Tibial artery (tissue), 4 donors: Measurements from ENCODE around the gene PRDM2.

Experiments used
- DNase-seq, 2 donors: peaks; one replicate each; pipeline ENCODE4 v3.0.0-alpha.2; 2019
- H3K27ac ChIP-seq, 2 donors: fragments of 200-600 bp; sonication (generic) in 1 of 2; 1 replicate in 1 of 2; 2 replicates in 1 of 2; pipeline ENCODE4 v1.5.1; 2018 to 2019; ENCODE audit warnings: mild to moderate bottlenecking in 1 of 2
- H3K27me3 ChIP-seq, 2 donors: fragments of 200-600 bp; sonication (generic) in 1 of 2; one replicate each; pipeline versions ENCODE4 v1.5.1 to v1.6.0; 2016 to 2019
- H3K36me3 ChIP-seq, 3 donors: fragments of 200-600 bp; sonication (generic) in 2 of 3; one replicate each; pipeline ENCODE4 v1.5.1; 2016 to 2019; ENCODE audit warnings: mild to moderate bottlenecking in 2 of 3
- H3K4me1 ChIP-seq, 4 donors: fragments of 200-600 bp; sonication (generic) in 2 of 4; 1 replicate in 3 of 4; 2 replicates in 1 of 4; pipeline ENCODE4 v1.5.1; 2016 to 2019
- H3K4me3 ChIP-seq, 2 donors: fragments of 200-600 bp; sonication (generic) in 1 of 2; 1 replicate in 1 of 2; 2 replicates in 1 of 2; pipeline ENCODE4 v1.5.1; 2018 to 2019; ENCODE audit warnings: mild to moderate bottlenecking in 2 of 2
- H3K9me3 ChIP-seq, 3 donors: fragments of 200-600 bp; sonication (generic) in 1 of 3; one replicate each; pipeline ENCODE4 v1.5.1; 2016 to 2019
- intact Hi-C: fragments of 100-400 bp; cut with DNase I; formaldehyde crosslinking; loops from one replicate; pipeline ENCODE4 v1.15.0; 2023; ENCODE audit warnings: low total_unique reads
- TF ChIP-seq, protein P1 (sequence below), 2 experiments: fragments of 200-600 bp in 1 of 2; fragments of 450-650 bp in 1 of 2; IDR thresholded peaks; one replicate each; pipeline ENCODE4 v1.5.1; 2017 to 2019; ENCODE audit warnings: antibody characterized with exemption in 2 of 2, mild to moderate bottlenecking in 1 of 2, moderate library complexity in 1 of 2

Gene PRDM2

DNA sequence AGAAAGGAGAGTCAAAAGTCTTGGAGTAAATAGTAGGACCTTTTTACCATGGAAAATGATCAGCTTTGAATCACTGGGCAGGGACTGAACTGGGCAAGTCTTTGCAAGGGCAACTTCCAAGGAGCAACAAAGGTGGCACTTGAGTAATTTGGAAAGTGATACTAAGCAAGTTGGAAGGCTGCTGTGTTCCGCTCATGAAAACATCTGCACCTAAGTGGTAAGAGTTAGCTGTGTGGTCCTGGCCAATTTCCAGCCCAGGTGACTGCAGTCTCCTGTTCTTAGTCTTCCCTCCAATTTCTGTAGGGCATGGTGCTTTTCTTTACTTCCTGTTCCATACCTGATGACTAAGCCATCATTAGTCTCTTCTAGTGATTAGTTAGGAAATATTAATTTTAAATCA, 35.5 kb upstream of the PRDM2 start:
- TF ChIP-seq, protein P1, sequence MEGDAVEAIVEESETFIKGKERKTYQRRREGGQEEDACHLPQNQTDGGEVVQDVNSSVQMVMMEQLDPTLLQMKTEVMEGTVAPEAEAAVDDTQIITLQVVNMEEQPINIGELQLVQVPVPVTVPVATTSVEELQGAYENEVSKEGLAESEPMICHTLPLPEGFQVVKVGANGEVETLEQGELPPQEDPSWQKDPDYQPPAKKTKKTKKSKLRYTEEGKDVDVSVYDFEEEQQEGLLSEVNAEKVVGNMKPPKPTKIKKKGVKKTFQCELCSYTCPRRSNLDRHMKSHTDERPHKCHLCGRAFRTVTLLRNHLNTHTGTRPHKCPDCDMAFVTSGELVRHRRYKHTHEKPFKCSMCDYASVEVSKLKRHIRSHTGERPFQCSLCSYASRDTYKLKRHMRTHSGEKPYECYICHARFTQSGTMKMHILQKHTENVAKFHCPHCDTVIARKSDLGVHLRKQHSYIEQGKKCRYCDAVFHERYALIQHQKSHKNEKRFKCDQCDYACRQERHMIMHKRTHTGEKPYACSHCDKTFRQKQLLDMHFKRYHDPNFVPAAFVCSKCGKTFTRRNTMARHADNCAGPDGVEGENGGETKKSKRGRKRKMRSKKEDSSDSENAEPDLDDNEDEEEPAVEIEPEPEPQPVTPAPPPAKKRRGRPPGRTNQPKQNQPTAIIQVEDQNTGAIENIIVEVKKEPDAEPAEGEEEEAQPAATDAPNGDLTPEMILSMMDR (IDR thresholded peaks at IDR 0.05) = no peak
- intact Hi-C loops = no loop called here
- H3K4me3 ChIP-seq = no peak overlapping the region
- no peaks in the 10 kb centered on the region for H3K9me3 ChIP-seq
- peaks cover 0 to 17% of the 10 kb centered on the region in 2 donors for H3K27me3 ChIP-seq
- no peaks in the 10 kb centered on the region for H3K4me1 ChIP-seq
- no peaks in the 10 kb centered on the region for H3K36me3 ChIP-seq
- DNase-seq = no peak
- no peak overlapping the region for H3K27ac ChIP-seq

DNA sequence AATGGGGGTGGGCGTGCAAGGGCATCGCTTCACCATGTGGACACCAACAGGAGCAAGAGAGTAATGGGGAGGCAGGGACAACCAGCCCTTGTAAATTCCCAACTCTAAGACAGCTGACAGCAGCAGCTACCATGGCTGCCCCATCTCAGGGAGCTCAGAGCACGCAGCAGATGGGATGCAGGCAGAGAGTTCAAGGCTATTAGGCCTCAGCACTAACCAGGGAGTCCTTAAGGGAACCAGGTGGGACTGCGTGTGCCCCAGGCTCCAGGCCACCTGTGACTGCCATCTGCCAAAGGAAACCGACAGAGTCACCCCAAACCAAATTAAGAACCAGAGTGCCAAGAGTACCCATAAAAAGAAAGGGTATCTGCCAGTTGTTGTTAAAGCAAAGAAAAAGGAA, 33.7 kb upstream of the PRDM2 start:
- Histone ChIP-seq H3K27me3 (peaks cover 0 to 17% of the 10 kb centered on the region in 2 donors), H3K27ac (no peak overlapping the region), H3K36me3 (no peaks in the 10 kb centered on the region), H3K4me3 (no peak overlapping the region), H3K9me3 (no peaks in the 10 kb centered on the region), H3K4me1 (no peaks in the 10 kb centered on the region)
- no peak for DNase-seq
- TF ChIP-seq, protein P1 (IDR thresholded peaks at IDR 0.05) = no peak
- intact Hi-C loops = loop anchor here (5.0 kb wide), 2 partner anchors 146 to 296 kb away; no protein-coding TSS in a partner anchor

DNA sequence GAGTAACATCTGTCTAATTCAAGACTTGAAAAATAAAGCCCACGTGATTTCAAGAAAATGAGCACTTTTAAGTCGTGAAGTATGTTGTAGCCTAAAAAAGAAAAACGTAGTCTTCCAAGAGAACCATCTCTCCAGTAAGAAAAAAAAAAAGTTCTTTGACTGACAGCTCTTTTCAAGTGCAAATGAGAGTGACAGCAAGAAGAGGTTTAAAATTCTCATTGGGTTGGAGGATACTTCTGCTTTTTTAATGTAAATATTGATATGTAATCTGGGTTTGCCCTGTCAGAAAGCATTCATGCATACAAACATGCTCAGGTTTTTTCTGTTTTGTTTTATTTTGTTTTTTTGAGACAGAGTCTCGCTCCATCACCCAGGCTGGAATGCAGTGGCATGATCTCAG, 32.3 kb upstream of the PRDM2 start:
- Histone ChIP-seq H3K4me3 (no peak overlapping the region), H3K27me3 (peaks cover 0 to 17% of the 10 kb centered on the region in 2 donors), H3K4me1 (no peaks in the 10 kb centered on the region), H3K36me3 (no peaks in the 10 kb centered on the region), H3K27ac (no peak overlapping the region), H3K9me3 (no peaks in the 10 kb centered on the region)
- intact Hi-C loops = loop anchor here (5.0 kb wide), 2 partner anchors 145 to 295 kb away; no protein-coding TSS in a partner anchor
- TF ChIP-seq, protein P1 (IDR thresholded peaks at IDR 0.05) = no peak
- DNase-seq = no peak

DNA sequence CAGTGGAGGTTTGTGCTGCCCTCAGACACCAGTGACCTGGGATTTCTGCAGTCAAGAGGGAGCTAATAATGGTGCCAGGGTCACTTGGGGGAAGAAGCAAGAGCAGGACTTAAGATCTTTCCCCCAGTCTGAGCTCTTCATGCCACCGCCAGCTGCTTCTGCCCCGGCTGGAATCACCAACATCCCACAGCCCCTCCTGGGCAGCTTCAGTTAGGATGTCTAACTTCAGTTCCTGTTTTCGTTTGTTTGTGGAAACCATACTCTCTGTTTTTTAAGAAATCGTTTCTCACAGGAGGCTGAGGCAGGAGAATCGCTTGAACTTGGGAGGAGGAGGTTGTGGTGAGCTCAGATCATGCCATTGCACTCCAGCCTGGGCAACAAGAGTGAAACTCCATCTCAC, 25.6 kb upstream of the PRDM2 start:
- intact Hi-C loops = no loop called here
- H3K27me3 ChIP-seq = peaks cover 0 to 9% of the 10 kb centered on the region in 2 donors
- H3K27ac ChIP-seq = no peak overlapping the region
- no peaks in the 10 kb centered on the region for H3K9me3 ChIP-seq
- no peaks in the 10 kb centered on the region for H3K36me3 ChIP-seq
- H3K4me3 ChIP-seq = no peak overlapping the region
- TF ChIP-seq, protein P1 (IDR thresholded peaks at IDR 0.05) = no peak
- no peak for DNase-seq
- H3K4me1 ChIP-seq = no peaks in the 10 kb centered on the region

DNA sequence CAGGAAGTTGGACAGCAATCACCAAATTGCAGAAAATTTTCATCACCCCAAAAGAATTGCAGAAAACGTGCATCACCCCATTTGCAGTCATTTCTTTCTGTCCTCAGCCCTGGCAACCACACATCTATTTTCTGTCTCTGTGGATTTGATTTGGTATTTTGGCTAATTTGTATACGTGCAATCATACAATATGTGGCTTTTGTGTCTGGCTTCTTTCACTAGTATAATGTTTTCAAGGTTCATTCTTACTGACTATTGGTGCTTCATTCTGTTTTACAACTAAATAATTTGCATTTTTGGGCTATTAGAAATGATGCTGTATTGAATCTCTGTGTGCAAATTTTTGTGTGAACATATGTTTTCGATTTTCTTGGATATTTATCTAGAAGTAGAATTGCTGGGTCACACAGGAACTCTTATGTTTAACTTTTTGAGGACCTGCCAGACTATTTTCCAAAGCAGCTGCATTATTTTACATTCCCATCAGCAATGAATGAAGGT, 24.8 kb upstream of the PRDM2 start:
- intact Hi-C loops = no loop called here
- TF ChIP-seq, protein P1 (IDR thresholded peaks at IDR 0.05) = no peak
- DNase-seq = no peak
- H3K4me3 ChIP-seq = no peak overlapping the region
- no peak overlapping the region for H3K27ac ChIP-seq
- H3K27me3 ChIP-seq = peaks cover 0 to 10% of the 10 kb centered on the region in 2 donors
- H3K4me1 ChIP-seq = no peaks in the 10 kb centered on the region
- no peaks in the 10 kb centered on the region for H3K9me3 ChIP-seq
- no peaks in the 10 kb centered on the region for H3K36me3 ChIP-seq

DNA sequence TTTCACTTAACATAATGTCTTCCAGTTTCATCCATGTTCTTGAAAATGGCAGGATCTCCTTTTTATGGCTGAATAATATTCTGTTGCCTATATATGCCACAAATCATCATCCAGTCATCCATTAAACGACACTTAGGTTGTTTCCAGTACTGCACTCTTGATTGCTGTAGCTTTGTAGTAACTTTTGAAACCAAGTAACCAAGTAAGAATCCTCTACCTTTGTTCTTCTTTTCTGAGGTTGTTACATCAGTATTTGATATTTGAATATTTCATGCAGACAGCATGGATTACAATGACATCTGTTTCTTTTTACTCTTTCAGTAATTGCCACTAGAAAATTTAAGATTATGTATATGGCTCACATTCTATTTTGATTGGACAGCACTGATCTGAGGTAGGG, 22.1 kb upstream of the PRDM2 start:
- intact Hi-C loops = no loop called here
- Histone ChIP-seq H3K27ac (no peak overlapping the region), H3K36me3 (no peaks in the 10 kb centered on the region), H3K27me3 (peaks cover 0 to 23% of the 10 kb centered on the region in 2 donors), H3K4me1 (no peaks in the 10 kb centered on the region), H3K9me3 (no peaks in the 10 kb centered on the region), H3K4me3 (no peak overlapping the region)
- TF ChIP-seq, protein P1 (IDR thresholded peaks at IDR 0.05) = no peak
- DNase-seq = no peak
